HCT116 (cell line): ENCODE measurements around the gene FAM200B. TPM values are rescaled to one million over a fixed set of nuclear protein-coding genes. Genes with fewer than 3 reads are reported as not detected.
A peak's percentile ranks its signal among the peaks of the same experiment; 100 is the strongest.

Source experiments
- ATAC-seq: fragments of 200-7000 bp; cut with Tn5 transposase; 2 replicates; pipeline ENCODE4 v1.9.1; 2020; ENCODE audit warnings: mild to moderate bottlenecking, moderate library complexity
- BruUV-seq: library from RNA; stranded (reverse); fragments of 400-500 nt; replicated peaks from 2 replicates; lab custom pipeline; 2021; lab: Mats Ljungman, UMichigan
- CTCF ChIA-PET: fragments of 300-600 bp; sonication (Branson Sonifier 250); formaldehyde crosslinking; loops from one replicate; lab custom pipeline; 2021; ENCODE audit warnings: antibody characterized with exemption; lab: Charles Lee
- POLR2A ChIA-PET: fragments of 300-600, 350-600 bp; sonication (Branson Sonifier 250); formaldehyde crosslinking; loops from one replicate; lab custom pipeline; 2021; ENCODE audit warnings: antibody characterized with exemption; lab: Charles Lee
- RAD21 ChIA-PET, 2 experiments: fragments of 300-600 bp; sonication (Branson Sonifier 250); formaldehyde crosslinking; loops; one replicate each; lab custom pipeline; 2023; ENCODE audit warnings: low total read pairs in 2 of 2; ENCODE audit not compliant: uncharacterized antibody in 2 of 2, unreplicated experiment in 2 of 2, low non-redundant PET in 1 of 2; lab: Charles Lee
- DNase-seq: peaks from one replicate; pipeline ENCODE4 v3.0.0-alpha.2; 2010; ENCODE audit warnings: low read depth, low spot score
- H2AFZ ChIP-seq: fragments of 200-600 bp; shearing (Covaris generic), sonication (generic); 2 replicates; pipeline ENCODE4 v1.6.1; 2017; ENCODE audit warnings: low read depth, mixed run types, mixed read lengths, antibody characterized with exemption, low read length; ENCODE audit not compliant: poor library complexity, severe bottlenecking
- H3K27ac ChIP-seq: 2 replicates; pipeline ENCODE4 v1.5.1; 2012; ENCODE audit warnings: low read depth, low read length
- H3K27me3 ChIP-seq: fragments of 200-600 bp; sonication (generic); 2 replicates; pipeline ENCODE4 v1.6.1; 2016; ENCODE audit warnings: mixed run types, low read length, mixed read lengths; ENCODE audit not compliant: insufficient read depth
- H3K36me3 ChIP-seq, 2 experiments: fragments of 200-500 bp in 1 of 2; fragments of 200-600 bp in 1 of 2; sonication (Bioruptor generic) in 1 of 2; sonication (generic) in 1 of 2; 2 replicates each; pipeline versions ENCODE4 v1.5.1 to v1.6.1; 2014 to 2016; ENCODE audit warnings: low read length in 2 of 2, inconsistent platforms in 1 of 2, mixed read lengths in 1 of 2, mixed run types in 1 of 2; ENCODE audit not compliant: insufficient read depth in 2 of 2, control insufficient read depth in 1 of 2
- H3K4me1 ChIP-seq, 2 experiments: fragments of 200-600 bp in 1 of 2; sonication (generic) in 1 of 2; 2 replicates each; pipeline versions ENCODE4 v1.5.1 to v1.6.1; 2012 to 2017; ENCODE audit warnings: low read length in 2 of 2, inconsistent platforms in 1 of 2, mild to moderate bottlenecking in 1 of 2, mixed read lengths in 1 of 2, mixed run types in 1 of 2, moderate library complexity in 1 of 2; ENCODE audit not compliant: insufficient read depth in 2 of 2, control insufficient read depth in 1 of 2
- H3K4me2 ChIP-seq: fragments of 200-600 bp; sonication (generic); 2 replicates; pipeline ENCODE4 v1.6.1; 2017; ENCODE audit warnings: mixed run types, low read length, mixed read lengths
- H3K4me3 ChIP-seq, 2 experiments: fragments of 200-600 bp in 1 of 2; sonication (generic) in 1 of 2; replicated peaks in 1 of 2; 2 replicates each; pipeline ENCODE4 v1.5.1; 2011 to 2016; ENCODE audit warnings: low read length in 2 of 2, control low read depth in 1 of 2, low read depth in 1 of 2, mild to moderate bottlenecking in 1 of 2, mixed read lengths in 1 of 2, mixed run types in 1 of 2
- H3K79me2 ChIP-seq: fragments of 200-600 bp; sonication (generic); 2 replicates; pipeline ENCODE4 v1.6.1; 2017; ENCODE audit warnings: mild to moderate bottlenecking, mixed run types, low read length, moderate library complexity, mixed read lengths; ENCODE audit not compliant: insufficient read depth
- H3K9ac ChIP-seq: fragments of 200-600 bp; sonication (generic); 2 replicates; pipeline ENCODE4 v1.6.1; 2016; ENCODE audit warnings: low read length, mixed read lengths
- H3K9me2 ChIP-seq: fragments of 200-600 bp; sonication (generic), shearing (Covaris generic); 2 replicates; pipeline ENCODE4 v1.6.1; 2017; ENCODE audit warnings: mixed run types, mild to moderate bottlenecking, moderate library complexity; ENCODE audit not compliant: insufficient read depth
- H3K9me3 ChIP-seq, 2 experiments: fragments of 200-500 bp in 1 of 2; fragments of 200-600 bp in 1 of 2; sonication (Bioruptor generic) in 1 of 2; sonication (generic) in 1 of 2; 2 replicates each; pipeline ENCODE4 v1.6.1; 2014 to 2017; ENCODE audit warnings: low read length in 2 of 2, mixed read lengths in 2 of 2, inconsistent platforms in 1 of 2, low read depth in 1 of 2, mild to moderate bottlenecking in 1 of 2, mixed run types in 1 of 2, moderate library complexity in 1 of 2; ENCODE audit not compliant: control insufficient read depth in 1 of 2, insufficient read depth in 1 of 2
- H4K20me1 ChIP-seq: fragments of 200-600 bp; sonication (generic), shearing (Covaris generic); 2 replicates; pipeline ENCODE4 v1.6.1; 2017; ENCODE audit warnings: mixed run types, mild to moderate bottlenecking, moderate library complexity; ENCODE audit not compliant: insufficient read depth
- CBX3 ChIP-seq: IDR thresholded peaks from 2 replicates; pipeline ENCODE4 v1.6.1; 2012; ENCODE audit warnings: low read depth
- CEBPB ChIP-seq: IDR thresholded peaks from 2 replicates; pipeline ENCODE4 v1.6.1; 2012; ENCODE audit warnings: low read depth
- EGR1 ChIP-seq: IDR thresholded peaks from 2 replicates; pipeline ENCODE4 v1.6.1; 2012; ENCODE audit warnings: low read depth
- EZH2 ChIP-seq: fragments of 200-600 bp; sonication (generic); IDR thresholded peaks from 2 replicates; pipeline ENCODE4 v1.6.1; 2017; ENCODE audit warnings: antibody characterized with exemption, mixed run types
- EZH2phosphoT487 ChIP-seq: fragments of 200-600 bp; IDR thresholded peaks from 2 replicates; pipeline ENCODE4 v1.6.1; 2018; ENCODE audit warnings: antibody characterized with exemption, borderline replicate concordance
- FOSL1 ChIP-seq: IDR thresholded peaks from 2 replicates; pipeline ENCODE4 v1.6.1; 2012; ENCODE audit warnings: low read depth
- JUND ChIP-seq: IDR thresholded peaks from 2 replicates; pipeline ENCODE4 v1.6.1; 2012
- POLR2A ChIP-seq: IDR thresholded peaks from 2 replicates; pipeline ENCODE4 v1.7.0; 2011; ENCODE audit warnings: borderline replicate concordance; ENCODE audit not compliant: insufficient read depth, insufficient read length; ENCODE audit errors: extremely low read depth
- POLR2AphosphoS5 ChIP-seq: IDR thresholded peaks from 2 replicates; pipeline ENCODE4 v1.6.1; 2011; ENCODE audit warnings: mild to moderate bottlenecking, low read depth, low read length, moderate library complexity
- RAD21 ChIP-seq: IDR thresholded peaks from 2 replicates; pipeline ENCODE4 v1.6.1; 2012; ENCODE audit warnings: low read depth, mild to moderate bottlenecking
- SIN3A ChIP-seq: IDR thresholded peaks from 2 replicates; pipeline ENCODE4 v1.6.1; 2012; ENCODE audit warnings: low read depth
- SP1 ChIP-seq: IDR thresholded peaks from 2 replicates; pipeline ENCODE4 v1.6.1; 2012; ENCODE audit warnings: low read depth
- SRF ChIP-seq: IDR thresholded peaks from 2 replicates; pipeline ENCODE4 v1.6.1; 2012; ENCODE audit warnings: low read depth
- TCF7L2 ChIP-seq: IDR thresholded peaks from 2 replicates; pipeline ENCODE4 v1.7.0; 2011; ENCODE audit warnings: borderline replicate concordance, inconsistent platforms; ENCODE audit not compliant: insufficient read depth, insufficient read length; ENCODE audit errors: extremely low read depth
- YY1 ChIP-seq: IDR thresholded peaks from 2 replicates; pipeline ENCODE4 v1.6.1; 2011; ENCODE audit warnings: low read length, low read depth, moderate library complexity, mild to moderate bottlenecking; ENCODE audit not compliant: insufficient replicate concordance; ENCODE audit errors: extremely low read depth
- ZFX ChIP-seq: fragments of 450-650 bp; IDR thresholded peaks from 2 replicates; pipeline ENCODE4 v1.6.1; 2017
- ZNF274 ChIP-seq: fragments of 200-500 bp; sonication (Bioruptor generic); IDR thresholded peaks from 2 replicates; pipeline ENCODE4 v1.6.1; 2014; ENCODE audit warnings: mild to moderate bottlenecking, low read depth, low read length, inconsistent platforms
- intact Hi-C: fragments of 100-400 bp; cut with micrococcal nuclease; formaldehyde crosslinking; loops from 2 replicates; pipeline ENCODE4 v1.10.0; 2022
- total RNA-seq: library from RNA; stranded (reverse); gene quantifications from one replicate; pipeline ENCODE4 v1.2.1, GENCODE V29; 2021; ENCODE audit not compliant: unreplicated experiment
- TF ChIP-seq, protein P1 (sequence below), 3 experiments: fragments of 200-600 bp in 1 of 3; sonication (generic) in 1 of 3; IDR thresholded peaks in 2 of 3; conservative IDR thresholded peaks in 1 of 3; 2 replicates each; pipeline ENCODE4 v1.5.1; 2012 to 2017; ENCODE audit warnings: low read depth in 2 of 3, low read length in 2 of 3, antibody characterized with exemption in 1 of 3, borderline replicate concordance in 1 of 3, control low read depth in 1 of 3, mild to moderate bottlenecking in 1 of 3, mixed read lengths in 1 of 3, mixed run types in 1 of 3, moderate library complexity in 1 of 3; ENCODE audit not compliant: insufficient read depth in 1 of 3
- TF ChIP-seq, protein P2 (sequence below): IDR thresholded peaks from 2 replicates; pipeline ENCODE4 v1.6.1; 2011; ENCODE audit warnings: mild to moderate bottlenecking, low read length, moderate library complexity; ENCODE audit not compliant: insufficient replicate concordance; ENCODE audit errors: extremely low read depth
- TF ChIP-seq, protein P3 (sequence below): IDR thresholded peaks from 2 replicates; pipeline ENCODE4 v1.6.1; 2012; ENCODE audit warnings: low read depth
- TF ChIP-seq, protein P4 (sequence below): IDR thresholded peaks from 2 replicates; pipeline ENCODE4 v1.6.1; 2012

FAM200B gene
- total RNA-seq, 1 experiment from 2014 or later = 26.1 TPM

DNA sequence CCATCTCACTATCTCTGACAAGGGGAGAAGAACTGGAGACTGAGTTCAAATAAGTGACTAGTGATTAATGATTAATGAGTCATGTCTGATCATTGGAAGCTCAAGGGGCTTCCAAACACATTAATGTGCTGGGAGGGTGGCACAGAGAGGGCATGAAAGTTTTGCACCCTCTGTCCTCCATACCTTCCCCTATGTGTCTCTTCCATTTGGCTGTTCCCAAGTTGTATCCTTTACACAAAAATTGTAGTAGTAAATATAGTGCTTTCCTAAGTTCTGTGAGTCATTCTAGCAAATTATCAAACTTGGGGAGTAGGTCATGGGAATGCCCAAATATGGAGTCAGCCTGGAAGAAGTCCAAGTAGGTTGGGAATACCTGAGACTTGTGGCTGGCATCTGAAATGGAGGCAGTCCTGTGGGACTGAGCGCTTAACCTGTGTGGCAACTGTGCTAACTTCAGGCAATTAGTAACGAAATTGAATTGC is 4.1 kb upstream of the FAM200B start:
- ATAC-seq (peak; percentile 28), DNase-seq (peak; percentile 82)
- H3K4me3 ChIP-seq = peak overlapping the region in 1 of 2 experiments; percentile 11; a peak in 1 of 4 replicates
- ChIA-PET POLR2A (no interaction called here), CTCF (no interaction called here), RAD21 (no interaction called here)
- H3K4me2 ChIP-seq = peak overlapping the region; percentile 74
- H4K20me1 ChIP-seq = no peaks in the 10 kb centered on the region
- no peaks in the 10 kb centered on the region for H3K9me3 ChIP-seq
- H3K79me2 ChIP-seq = peaks cover 96% of the 10 kb centered on the region
- peak overlapping the region; percentile 48; the same call in 1 of the 2 replicates for H3K27ac ChIP-seq
- H2AFZ ChIP-seq = no peak overlapping the region
- H3K9me2 ChIP-seq = no peaks in the 10 kb centered on the region
- H3K4me1 ChIP-seq = peaks cover 22 to 47% of the 10 kb centered on the region in 2 experiments
- H3K36me3 ChIP-seq = no peaks in the 10 kb centered on the region
- peak overlapping the region; percentile 29; the same call in 1 of the 2 replicates for H3K9ac ChIP-seq
- intact Hi-C loops = no loop called here
- no TSS peak for BruUV-seq
- no peaks in the 10 kb centered on the region for H3K27me3 ChIP-seq
- TF ChIP-seq EZH2 (no peak), POLR2A (no peak), ZFX (no peak), EGR1 (no peak), SIN3A (no peak), TCF7L2 (no peak), JUND (peak; percentile 23; the same call in 1 of the 2 replicates), EZH2phosphoT487 (no peak), CBX3 (no peak), YY1 (peak; percentile 77), SP1 (0 out of 2 replicates have a peak, but pooled peaks have one; percentile 16), RAD21 (no peak), POLR2AphosphoS5 (peak; percentile 50; the same call in 1 of the 2 replicates), ZNF274 (no peak), CEBPB (no peak; the same call in 1 of the 2 replicates), SRF (peak; percentile 100), FOSL1 (peak; percentile 49; the same call in 1 of the 2 replicates)
- TF ChIP-seq, protein P1, sequence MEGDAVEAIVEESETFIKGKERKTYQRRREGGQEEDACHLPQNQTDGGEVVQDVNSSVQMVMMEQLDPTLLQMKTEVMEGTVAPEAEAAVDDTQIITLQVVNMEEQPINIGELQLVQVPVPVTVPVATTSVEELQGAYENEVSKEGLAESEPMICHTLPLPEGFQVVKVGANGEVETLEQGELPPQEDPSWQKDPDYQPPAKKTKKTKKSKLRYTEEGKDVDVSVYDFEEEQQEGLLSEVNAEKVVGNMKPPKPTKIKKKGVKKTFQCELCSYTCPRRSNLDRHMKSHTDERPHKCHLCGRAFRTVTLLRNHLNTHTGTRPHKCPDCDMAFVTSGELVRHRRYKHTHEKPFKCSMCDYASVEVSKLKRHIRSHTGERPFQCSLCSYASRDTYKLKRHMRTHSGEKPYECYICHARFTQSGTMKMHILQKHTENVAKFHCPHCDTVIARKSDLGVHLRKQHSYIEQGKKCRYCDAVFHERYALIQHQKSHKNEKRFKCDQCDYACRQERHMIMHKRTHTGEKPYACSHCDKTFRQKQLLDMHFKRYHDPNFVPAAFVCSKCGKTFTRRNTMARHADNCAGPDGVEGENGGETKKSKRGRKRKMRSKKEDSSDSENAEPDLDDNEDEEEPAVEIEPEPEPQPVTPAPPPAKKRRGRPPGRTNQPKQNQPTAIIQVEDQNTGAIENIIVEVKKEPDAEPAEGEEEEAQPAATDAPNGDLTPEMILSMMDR (IDR thresholded peaks at IDR 0.05 in 2 of 3, conservative IDR thresholded peaks at IDR 0.05 in 1 of 3; ENCODE audit: borderline replicate concordance in 1 of 3, insufficient read depth in 1 of 3, low read depth in 2 of 3, low read length in 2 of 3) = no peak
- TF ChIP-seq, protein P2, sequence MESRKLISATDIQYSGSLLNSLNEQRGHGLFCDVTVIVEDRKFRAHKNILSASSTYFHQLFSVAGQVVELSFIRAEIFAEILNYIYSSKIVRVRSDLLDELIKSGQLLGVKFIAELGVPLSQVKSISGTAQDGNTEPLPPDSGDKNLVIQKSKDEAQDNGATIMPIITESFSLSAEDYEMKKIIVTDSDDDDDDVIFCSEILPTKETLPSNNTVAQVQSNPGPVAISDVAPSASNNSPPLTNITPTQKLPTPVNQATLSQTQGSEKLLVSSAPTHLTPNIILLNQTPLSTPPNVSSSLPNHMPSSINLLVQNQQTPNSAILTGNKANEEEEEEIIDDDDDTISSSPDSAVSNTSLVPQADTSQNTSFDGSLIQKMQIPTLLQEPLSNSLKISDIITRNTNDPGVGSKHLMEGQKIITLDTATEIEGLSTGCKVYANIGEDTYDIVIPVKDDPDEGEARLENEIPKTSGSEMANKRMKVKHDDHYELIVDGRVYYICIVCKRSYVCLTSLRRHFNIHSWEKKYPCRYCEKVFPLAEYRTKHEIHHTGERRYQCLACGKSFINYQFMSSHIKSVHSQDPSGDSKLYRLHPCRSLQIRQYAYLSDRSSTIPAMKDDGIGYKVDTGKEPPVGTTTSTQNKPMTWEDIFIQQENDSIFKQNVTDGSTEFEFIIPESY = no peak
- TF ChIP-seq, protein P3, sequence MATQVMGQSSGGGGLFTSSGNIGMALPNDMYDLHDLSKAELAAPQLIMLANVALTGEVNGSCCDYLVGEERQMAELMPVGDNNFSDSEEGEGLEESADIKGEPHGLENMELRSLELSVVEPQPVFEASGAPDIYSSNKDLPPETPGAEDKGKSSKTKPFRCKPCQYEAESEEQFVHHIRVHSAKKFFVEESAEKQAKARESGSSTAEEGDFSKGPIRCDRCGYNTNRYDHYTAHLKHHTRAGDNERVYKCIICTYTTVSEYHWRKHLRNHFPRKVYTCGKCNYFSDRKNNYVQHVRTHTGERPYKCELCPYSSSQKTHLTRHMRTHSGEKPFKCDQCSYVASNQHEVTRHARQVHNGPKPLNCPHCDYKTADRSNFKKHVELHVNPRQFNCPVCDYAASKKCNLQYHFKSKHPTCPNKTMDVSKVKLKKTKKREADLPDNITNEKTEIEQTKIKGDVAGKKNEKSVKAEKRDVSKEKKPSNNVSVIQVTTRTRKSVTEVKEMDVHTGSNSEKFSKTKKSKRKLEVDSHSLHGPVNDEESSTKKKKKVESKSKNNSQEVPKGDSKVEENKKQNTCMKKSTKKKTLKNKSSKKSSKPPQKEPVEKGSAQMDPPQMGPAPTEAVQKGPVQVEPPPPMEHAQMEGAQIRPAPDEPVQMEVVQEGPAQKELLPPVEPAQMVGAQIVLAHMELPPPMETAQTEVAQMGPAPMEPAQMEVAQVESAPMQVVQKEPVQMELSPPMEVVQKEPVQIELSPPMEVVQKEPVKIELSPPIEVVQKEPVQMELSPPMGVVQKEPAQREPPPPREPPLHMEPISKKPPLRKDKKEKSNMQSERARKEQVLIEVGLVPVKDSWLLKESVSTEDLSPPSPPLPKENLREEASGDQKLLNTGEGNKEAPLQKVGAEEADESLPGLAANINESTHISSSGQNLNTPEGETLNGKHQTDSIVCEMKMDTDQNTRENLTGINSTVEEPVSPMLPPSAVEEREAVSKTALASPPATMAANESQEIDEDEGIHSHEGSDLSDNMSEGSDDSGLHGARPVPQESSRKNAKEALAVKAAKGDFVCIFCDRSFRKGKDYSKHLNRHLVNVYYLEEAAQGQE = no peak
- TF ChIP-seq, protein P4, sequence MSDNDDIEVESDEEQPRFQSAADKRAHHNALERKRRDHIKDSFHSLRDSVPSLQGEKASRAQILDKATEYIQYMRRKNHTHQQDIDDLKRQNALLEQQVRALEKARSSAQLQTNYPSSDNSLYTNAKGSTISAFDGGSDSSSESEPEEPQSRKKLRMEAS = no peak
